ENCODE results near the gene ARL4D.
A peak's percentile ranks its signal among the peaks of the same experiment; 100 is the strongest.

The ARL4D gene

DNA sequence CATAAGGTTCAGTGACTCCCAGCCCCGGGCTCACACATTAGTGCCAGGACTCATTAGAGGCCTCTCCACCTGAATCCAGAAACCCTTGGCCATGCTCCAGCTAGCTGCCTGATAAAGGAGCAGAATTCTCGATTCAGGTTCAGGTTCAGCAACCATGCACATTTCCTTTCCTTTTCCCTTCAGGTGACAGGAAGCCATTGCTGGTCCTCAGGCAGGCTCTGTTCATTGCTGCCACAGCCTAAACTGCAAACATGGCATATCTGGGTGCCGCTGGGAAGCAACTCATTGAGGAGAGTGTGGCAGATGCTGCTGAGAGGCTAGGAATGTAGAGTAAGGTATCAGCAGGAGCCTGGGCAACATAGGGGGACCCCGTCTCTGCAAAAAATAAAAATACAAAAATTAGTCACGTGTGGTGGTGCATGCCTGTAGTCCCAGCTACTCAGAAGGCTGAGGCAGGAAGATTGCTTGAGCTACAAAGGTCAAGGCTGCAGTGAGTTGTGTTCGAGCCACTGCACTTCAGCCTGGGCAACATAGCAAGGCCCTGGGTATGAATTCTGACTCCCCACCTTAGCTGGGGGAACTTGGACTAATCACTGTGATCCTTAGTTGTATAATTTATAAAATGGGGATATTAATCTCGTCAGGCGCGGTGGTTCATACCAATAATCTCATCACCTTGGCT, 28.7 kb downstream of the ARL4D start:
- DNase-seq = no peak

DNA sequence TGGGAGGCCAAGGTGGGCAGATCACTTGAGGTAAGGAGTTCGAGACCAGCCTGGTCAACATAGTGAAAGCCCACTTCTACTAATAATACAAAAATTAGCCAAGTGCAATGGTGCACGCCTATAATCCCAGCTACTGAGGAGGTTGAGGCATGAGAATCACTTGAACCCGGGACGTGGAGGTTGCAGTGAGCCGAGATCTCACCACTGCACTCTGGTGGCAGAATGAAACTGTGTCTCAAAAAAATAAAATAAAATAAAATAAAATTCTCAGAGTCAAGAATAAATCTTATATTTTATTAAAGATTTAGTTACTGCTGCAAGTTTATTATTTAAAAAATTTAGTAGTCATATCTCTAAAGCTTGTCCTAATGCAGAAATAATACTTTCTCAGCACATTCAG, 29.7 kb downstream of the ARL4D start:
- DNase-seq = no peak

DNA sequence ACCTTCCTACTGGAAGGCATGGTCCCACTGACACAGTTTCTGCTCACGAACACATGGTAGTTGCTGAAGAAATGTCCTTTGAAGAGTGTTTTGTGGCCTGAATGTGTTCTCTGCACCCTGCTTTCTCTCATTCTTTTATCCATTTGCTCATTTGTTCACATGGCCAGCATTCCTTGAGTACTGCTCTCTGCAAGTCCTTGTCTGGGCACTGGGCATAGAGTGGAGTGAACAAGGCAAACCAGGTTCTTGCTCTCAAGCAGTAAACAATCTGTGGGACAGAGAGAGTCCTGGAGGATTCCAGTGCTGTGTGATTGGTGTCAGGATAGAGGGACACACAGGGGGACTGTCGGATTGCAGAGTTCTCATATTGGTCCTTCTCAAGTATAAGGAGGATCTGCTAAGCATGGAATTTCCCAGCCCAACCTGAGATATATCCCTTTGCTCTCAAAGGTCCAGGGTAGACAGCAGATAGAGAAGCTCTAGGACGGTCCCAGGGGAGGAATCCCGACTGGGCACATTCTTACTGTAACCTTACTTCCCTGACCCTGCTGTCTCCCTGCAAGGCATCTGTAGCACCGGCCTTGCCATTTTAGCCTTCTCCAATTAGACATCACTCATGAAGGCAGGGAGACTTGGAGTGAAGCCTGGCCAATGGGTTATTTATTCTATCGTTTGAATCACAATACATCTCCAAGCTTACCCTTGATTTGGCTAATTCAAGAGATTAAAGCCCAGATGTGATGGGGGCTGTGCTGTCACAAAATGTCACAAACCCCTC, 32.3 kb downstream of the ARL4D start:
- DNase-seq = no peak

- DNase-seq = no peak
Measured at GRCh38 chr17:43431714-43432523, 33.1 kb downstream of the ARL4D start.

DNA sequence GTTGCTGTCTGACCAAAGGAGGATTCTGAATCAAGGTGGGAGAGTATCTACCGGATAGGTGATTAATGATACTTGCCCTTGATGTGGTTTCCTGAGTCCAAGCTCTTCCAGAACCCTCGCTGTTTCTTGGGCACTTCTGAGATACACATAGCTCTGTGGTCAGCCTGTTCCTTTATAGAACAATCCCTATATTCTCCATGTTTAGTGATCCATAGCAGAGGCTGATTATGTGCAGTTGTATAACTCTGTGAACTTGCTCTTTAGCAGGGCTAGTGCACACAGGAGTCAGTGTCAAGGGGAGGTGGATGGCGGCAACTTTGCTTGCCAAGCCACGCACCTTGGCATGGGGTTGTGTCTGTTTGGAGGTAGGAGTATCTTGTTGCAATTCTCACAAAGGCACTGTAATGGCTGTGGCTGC, 36.1 kb downstream of the ARL4D start:
- DNase-seq = no peak

DNA sequence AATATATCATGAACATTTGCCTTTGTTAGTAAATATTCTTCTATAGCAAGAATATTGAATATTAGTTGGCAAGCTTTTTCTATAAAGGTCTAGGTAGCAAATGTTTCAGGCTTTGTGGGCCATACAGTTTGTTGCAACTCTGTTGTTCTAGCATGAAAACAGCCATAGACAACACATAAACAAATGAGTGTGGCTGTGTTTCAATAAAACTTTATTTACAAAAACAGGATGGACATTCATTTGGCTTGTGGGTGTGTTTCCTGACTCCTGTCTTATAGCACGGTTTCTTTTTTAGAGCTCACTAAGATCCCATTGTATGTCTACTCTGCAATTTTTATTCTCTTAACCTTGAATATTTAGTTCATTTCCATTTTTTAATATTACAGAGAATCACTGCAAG, 39.0 kb downstream of the ARL4D start:
- DNase-seq = no peak

DNA sequence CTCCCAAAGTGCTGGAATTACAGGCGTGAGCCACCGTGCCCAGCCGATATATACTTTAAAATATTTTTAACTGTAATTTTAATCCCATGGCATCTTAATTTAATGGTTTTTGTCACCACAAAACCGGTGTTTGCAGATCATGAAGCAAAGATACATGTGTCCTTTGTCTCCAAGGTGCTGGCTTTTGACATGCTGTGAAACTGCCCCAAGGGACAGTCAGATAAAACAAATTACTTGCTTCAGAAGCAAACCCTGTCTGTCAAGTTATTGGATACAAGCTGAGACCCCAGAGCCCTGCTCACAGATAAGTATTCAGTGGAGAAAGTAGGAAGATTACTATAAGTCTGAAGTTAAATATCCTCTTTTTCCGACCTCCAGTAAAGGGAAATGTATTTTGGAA, 39.8 kb downstream of the ARL4D start:
- no peak for DNase-seq

DNA sequence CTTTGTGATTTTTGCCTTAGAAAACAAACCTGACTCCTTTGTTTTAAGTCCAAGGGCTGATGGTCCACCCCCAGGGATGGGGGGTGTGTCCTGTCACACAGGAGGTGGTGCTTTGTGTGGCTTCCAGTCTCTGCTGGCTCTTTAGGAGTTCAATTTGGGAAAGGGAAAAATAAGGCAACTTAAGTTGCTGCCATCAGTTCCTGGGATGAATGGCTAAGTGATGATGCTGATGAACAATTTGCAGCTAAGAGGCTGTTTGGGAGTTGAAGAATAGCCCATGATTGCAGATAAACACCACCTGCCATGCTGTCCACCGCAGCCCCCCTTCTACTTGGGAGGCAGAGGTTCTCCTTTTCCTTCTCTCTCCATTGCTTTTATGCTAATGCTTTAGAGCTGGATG, 40.2 kb downstream of the ARL4D start:
- DNase-seq = no peak

DNA sequence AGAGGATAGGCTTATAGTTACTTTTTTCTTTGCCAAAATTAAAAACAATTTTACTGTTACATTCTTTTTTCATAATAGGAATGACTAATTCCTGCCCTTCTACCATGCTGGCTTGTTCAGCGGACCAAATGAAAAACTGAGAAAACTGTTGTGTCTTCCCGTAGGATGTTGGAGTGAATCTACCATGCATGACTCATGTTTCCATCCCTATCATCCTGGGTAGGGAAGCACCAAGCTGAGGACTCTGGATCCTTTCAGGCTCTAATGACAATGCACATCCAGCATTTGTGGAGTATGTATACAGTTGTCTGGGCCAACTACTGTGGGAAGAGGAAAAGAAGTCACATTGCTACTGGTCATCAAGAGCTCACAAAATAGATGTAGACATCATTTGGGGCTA, 43.9 kb downstream of the ARL4D start:
- no peak for DNase-seq

GRCh38 chr17:43443381-43443780, 44.6 kb downstream of the ARL4D start:
- DNase-seq = no peak

DNA sequence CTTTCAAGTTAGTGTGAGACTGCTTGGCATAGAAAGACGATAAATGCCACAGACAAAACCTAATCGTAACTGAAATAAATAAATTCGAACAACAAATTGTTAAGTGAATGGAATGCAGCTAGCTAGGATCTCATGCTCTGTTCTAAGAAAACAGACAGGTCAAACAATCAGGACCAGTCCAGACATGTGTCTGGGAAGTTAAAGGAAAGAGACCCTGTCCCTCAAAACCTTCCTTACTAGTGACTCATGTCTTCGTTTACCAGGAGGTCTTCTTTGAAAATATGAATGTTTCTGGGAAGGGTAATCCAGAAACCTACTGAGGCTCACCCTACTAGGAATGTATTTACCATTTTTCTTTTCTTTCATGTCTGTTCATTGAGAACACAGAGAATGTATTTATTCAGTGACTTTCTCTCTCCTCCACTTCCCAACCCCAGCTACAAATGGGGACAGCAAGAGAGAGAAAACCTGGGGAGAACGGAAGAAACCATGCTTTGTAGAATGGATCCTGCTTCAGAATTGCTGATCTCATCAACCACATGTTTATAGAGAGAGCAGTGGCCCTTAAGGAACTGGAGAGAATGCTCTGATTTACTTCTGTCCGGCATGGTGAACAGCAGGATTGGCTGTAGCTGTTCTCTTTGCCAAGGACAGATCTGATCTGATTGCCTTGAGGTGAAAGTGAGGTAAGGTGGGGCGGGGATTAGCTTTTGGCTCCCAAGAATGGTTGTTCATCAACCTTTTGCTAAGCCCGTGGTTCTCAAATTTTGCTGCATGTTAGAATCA, 45.6 kb downstream of the ARL4D start:
- no peak for DNase-seq

GRCh38 chr17:43445009-43445589, 46.3 kb downstream of the ARL4D start:
- DNase-seq = no peak

DNA sequence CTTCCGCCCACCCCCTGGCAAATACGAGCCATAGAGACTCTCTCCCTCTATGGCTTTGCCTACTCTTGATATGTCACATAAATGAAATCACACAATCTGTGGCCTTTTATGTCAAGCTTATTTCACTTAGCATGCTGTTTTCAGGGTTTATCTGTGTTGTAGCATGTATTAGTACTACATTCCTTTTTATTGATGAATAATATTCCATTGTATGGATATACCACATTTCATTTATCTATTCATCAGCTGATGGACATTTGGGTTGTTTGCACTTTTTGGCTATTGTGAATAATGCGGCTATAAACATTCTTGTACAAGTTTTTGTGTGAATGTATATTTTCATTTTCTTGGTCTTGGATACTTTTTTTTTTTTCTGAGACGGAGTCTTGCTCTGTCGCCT, 48.0 kb downstream of the ARL4D start:
- no peak for DNase-seq

DNA sequence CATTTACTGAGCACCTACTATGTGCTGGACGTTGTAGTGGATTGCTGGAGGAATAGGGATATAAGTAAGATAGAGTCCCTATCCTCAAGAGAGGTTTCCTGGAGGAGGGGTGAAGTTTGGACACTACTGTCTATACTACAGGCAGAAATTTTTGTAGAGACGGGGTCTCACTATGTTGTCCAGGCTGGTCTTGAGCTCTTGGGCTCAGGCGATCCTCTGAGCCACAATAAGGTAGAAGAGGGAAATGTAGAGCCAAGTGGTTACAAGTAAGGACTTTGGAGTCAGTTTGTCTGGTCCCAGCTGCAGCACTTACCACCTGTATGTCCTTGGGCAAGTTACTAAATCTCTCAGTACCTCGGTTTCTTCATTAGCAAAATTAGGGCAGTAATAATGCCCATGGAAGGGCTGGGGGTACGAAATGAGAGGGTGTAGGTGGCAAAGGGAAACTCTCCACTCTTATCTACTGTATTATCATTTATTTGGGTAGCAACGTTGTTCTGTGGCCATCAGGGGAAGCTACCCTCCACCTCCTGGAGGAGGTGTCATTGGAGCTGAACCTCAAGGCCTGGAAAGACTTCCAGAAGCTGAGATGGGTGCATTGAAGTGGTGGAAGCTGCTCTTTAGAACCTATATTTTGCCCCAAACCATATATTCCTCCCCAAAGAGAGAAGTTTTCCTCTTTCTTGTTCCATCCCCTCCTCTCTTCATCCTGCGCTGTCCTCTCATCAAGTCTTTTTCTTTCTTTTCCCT, 50.1 kb downstream of the ARL4D start:
- DNase-seq = no peak

GRCh38 chr17:43449470-43450248, 50.9 kb downstream of the ARL4D start:
- peak; percentile 57 for DNase-seq

Measured in right kidney (tissue), 1 donor.